PC-9 (cell line): ENCODE data around the gene DICER1. TPM values are rescaled to one million over a fixed set of nuclear protein-coding genes. Genes with fewer than 3 reads are reported as not detected.

Experiments used
- BruUV-seq: library from RNA; stranded (reverse); fragments of 400-500 nt; replicated peaks from 2 replicates; lab custom pipeline; 2021; lab: Mats Ljungman, UMichigan
- CTCF ChIA-PET: fragments of 300-600 bp; sonication (Branson Sonifier 250); formaldehyde crosslinking; loops from one replicate; lab custom pipeline; 2022; ENCODE audit warnings: antibody characterized with exemption; lab: Charles Lee
- POLR2A ChIA-PET: fragments of 300-600 bp; sonication (Branson Sonifier 250); formaldehyde crosslinking; loops from one replicate; lab custom pipeline; 2022; ENCODE audit warnings: antibody characterized with exemption; ENCODE audit not compliant: unreplicated experiment; lab: Charles Lee
- DNase-seq, 2 experiments: peaks; one replicate each; pipeline versions ENCODE4 v3.0.0 to v3.0.0-alpha.2; 2015 to 2022; ENCODE audit warnings: mixed read lengths in 1 of 2
- H2AFZ ChIP-seq: fragments of 200-600 bp; sonication (generic); 2 replicates; pipeline ENCODE4 v1.8.1; 2017; ENCODE audit warnings: antibody characterized with exemption
- H3F3A ChIP-seq: fragments of 200-600 bp; sonication (generic); 2 replicates; pipeline ENCODE4 v1.8.1; 2017; ENCODE audit warnings: antibody characterized with exemption, mild to moderate bottlenecking, low read depth; ENCODE audit not compliant: insufficient read depth
- H3K27ac ChIP-seq: fragments of 200-600 bp; sonication (generic); 2 replicates; pipeline ENCODE4 v1.6.1; 2016; ENCODE audit warnings: mixed run types
- H3K27me3 ChIP-seq: fragments of 200-600 bp; sonication (generic); 2 replicates; pipeline ENCODE4 v1.6.1; 2016; ENCODE audit warnings: low read depth, mixed run types; ENCODE audit not compliant: insufficient read depth
- H3K36me3 ChIP-seq: fragments of 200-600 bp; sonication (generic); 2 replicates; pipeline ENCODE4 v1.6.1; 2016; ENCODE audit warnings: low read depth, mixed run types
- H3K4me1 ChIP-seq: fragments of 200-600 bp; sonication (generic); replicated peaks from 2 replicates; pipeline ENCODE4 v1.6.1; 2016; ENCODE audit warnings: mixed run types; ENCODE audit not compliant: insufficient read depth
- H3K4me2 ChIP-seq: fragments of 200-600 bp; sonication (generic); 2 replicates; pipeline ENCODE4 v1.6.1; 2017; ENCODE audit warnings: mixed run types
- H3K4me3 ChIP-seq: fragments of 200-600 bp; sonication (generic); 2 replicates; pipeline ENCODE4 v1.6.1; 2016; ENCODE audit warnings: mixed run types
- H3K79me2 ChIP-seq: fragments of 200-600 bp; sonication (generic); 2 replicates; pipeline ENCODE4 v1.6.1; 2017; ENCODE audit warnings: low read depth, mixed run types
- H3K9me2 ChIP-seq: fragments of 200-600 bp; sonication (generic); 2 replicates; pipeline ENCODE4 v1.8.1; 2017; ENCODE audit warnings: mild to moderate bottlenecking; ENCODE audit not compliant: insufficient read depth
- H3K9me3 ChIP-seq: fragments of 200-600 bp; sonication (generic); 2 replicates; pipeline ENCODE4 v1.8.1; 2016; ENCODE audit warnings: low read depth; ENCODE audit not compliant: insufficient read depth
- H4K20me1 ChIP-seq: fragments of 200-600 bp; sonication (generic); 2 replicates; pipeline ENCODE4 v1.8.1; 2017; ENCODE audit not compliant: insufficient read depth
- EZH2 ChIP-seq: fragments of 200-600 bp; sonication (generic); IDR thresholded peaks from 2 replicates; pipeline ENCODE4 v1.8.0; 2017; ENCODE audit warnings: antibody characterized with exemption, low read depth
- intact Hi-C: fragments of 100-400 bp; cut with micrococcal nuclease; formaldehyde crosslinking; loops from one replicate; pipeline ENCODE4 v1.10.0; 2022; ENCODE audit not compliant: unreplicated experiment
- total RNA-seq: library from RNA; stranded (reverse); gene quantifications from 2 replicates; pipeline ENCODE4 v1.2.3, GENCODE V29; 2021
- TF ChIP-seq, protein P1 (sequence below): fragments of 200-600 bp; sonication (generic); conservative IDR thresholded peaks from 2 replicates; pipeline ENCODE4 v1.6.1; 2017; ENCODE audit warnings: mixed run types, antibody characterized with exemption, mild to moderate bottlenecking, moderate library complexity

DICER1 gene
- total RNA-seq, 1 experiment from 2014 or later: 15.1 TPM

DNA sequence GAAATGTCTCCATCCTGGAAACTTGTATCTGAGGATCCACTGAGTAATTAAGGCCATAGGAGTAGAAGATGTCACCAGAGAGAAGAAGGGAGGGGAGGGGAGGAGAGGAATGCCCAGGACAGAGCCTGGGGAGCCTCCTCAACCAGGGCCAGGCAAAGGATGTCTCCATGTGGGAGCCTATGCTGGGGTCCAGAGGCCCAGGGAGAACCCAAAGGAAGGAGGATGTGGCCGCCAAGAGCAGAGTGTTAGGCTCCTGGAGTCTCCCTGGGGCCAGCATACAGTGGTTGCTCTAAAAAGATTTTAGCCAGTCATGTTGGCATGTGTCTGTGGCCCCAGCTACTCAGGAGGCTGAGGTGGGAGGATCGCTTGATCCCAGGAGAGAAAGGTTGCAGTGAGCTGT, 92.6 kb downstream of the DICER1 start:
- no peak overlapping the region for H2AFZ ChIP-seq
- no peak for DNase-seq
- no peaks in the 10 kb centered on the region for H3K79me2 ChIP-seq
- ChIA-PET POLR2A (no interaction called here), CTCF (no interaction called here)
- H4K20me1 ChIP-seq: no peaks in the 10 kb centered on the region
- no peak overlapping the region for H3K4me2 ChIP-seq
- no peaks in the 10 kb centered on the region for H3K36me3 ChIP-seq
- peaks cover 64% of the 10 kb centered on the region for H3K27me3 ChIP-seq
- H3K4me3 ChIP-seq: no peak overlapping the region
- BruUV-seq: no TSS peak
- H3K4me1 ChIP-seq: no peaks in the 10 kb centered on the region
- no peaks in the 10 kb centered on the region for H3K9me2 ChIP-seq
- no peaks in the 10 kb centered on the region for H3K9me3 ChIP-seq
- H3F3A ChIP-seq: no peaks in the 10 kb centered on the region
- TF ChIP-seq EZH2: no peak
- TF ChIP-seq, protein P1, sequence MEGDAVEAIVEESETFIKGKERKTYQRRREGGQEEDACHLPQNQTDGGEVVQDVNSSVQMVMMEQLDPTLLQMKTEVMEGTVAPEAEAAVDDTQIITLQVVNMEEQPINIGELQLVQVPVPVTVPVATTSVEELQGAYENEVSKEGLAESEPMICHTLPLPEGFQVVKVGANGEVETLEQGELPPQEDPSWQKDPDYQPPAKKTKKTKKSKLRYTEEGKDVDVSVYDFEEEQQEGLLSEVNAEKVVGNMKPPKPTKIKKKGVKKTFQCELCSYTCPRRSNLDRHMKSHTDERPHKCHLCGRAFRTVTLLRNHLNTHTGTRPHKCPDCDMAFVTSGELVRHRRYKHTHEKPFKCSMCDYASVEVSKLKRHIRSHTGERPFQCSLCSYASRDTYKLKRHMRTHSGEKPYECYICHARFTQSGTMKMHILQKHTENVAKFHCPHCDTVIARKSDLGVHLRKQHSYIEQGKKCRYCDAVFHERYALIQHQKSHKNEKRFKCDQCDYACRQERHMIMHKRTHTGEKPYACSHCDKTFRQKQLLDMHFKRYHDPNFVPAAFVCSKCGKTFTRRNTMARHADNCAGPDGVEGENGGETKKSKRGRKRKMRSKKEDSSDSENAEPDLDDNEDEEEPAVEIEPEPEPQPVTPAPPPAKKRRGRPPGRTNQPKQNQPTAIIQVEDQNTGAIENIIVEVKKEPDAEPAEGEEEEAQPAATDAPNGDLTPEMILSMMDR: no peak
- intact Hi-C loops: no loop called here
- H3K27ac ChIP-seq: no peak overlapping the region

- Histone ChIP-seq H3K36me3 (no peaks in the 10 kb centered on the region), H3K9me2 (no peaks in the 10 kb centered on the region), H3K79me2 (no peaks in the 10 kb centered on the region), H2AFZ (no peak overlapping the region), H3K4me1 (no peaks in the 10 kb centered on the region), H3K9me3 (no peaks in the 10 kb centered on the region), H3K27me3 (peaks cover 63% of the 10 kb centered on the region), H4K20me1 (no peaks in the 10 kb centered on the region), H3K4me3 (no peak overlapping the region), H3F3A (no peaks in the 10 kb centered on the region), H3K27ac (no peak overlapping the region), H3K4me2 (no peak overlapping the region)
- no peak for TF ChIP-seq EZH2
- TF ChIP-seq, protein P1: no peak
- intact Hi-C loops: no loop called here
- BruUV-seq: no TSS peak
- POLR2A ChIA-PET: no interaction called here
- CTCF ChIA-PET: no interaction called here
- no peak for DNase-seq
Observed at GRCh38 chr14:95064256-95064655, 93.1 kb downstream of the DICER1 start.

DNA sequence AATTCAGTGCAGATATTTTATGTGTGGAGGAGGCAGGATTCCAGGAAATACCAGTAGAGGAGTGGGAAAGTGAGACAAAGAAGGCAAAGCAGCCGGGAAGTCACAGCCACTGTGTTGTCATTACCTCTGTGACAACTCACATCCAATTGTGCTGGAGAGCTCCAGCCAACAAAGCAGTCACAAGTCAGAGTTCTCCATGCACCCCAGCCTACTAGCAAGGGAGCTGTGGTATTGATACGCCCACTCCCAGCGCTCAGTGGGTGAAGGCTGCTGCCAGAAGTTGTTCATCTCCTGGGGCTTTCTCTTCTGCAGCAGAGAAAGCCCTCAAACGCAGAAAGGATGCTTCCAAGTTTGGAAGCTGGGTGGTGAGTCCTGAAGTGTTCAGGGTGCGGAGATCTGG, 93.9 kb downstream of the DICER1 start:
- Histone ChIP-seq H3K36me3 (no peaks in the 10 kb centered on the region), H4K20me1 (no peaks in the 10 kb centered on the region), H3K9me3 (no peaks in the 10 kb centered on the region), H3K27me3 (peaks cover 59% of the 10 kb centered on the region), H3K4me2 (no peak overlapping the region), H3K27ac (no peak overlapping the region), H2AFZ (no peak overlapping the region), H3K4me1 (no peaks in the 10 kb centered on the region), H3K9me2 (no peaks in the 10 kb centered on the region), H3K4me3 (no peak overlapping the region), H3F3A (no peaks in the 10 kb centered on the region), H3K79me2 (no peaks in the 10 kb centered on the region)
- ChIA-PET POLR2A (no interaction called here), CTCF (no interaction called here)
- intact Hi-C loops: no loop called here
- no TSS peak for BruUV-seq
- no peak for TF ChIP-seq EZH2
- TF ChIP-seq, protein P1: no peak
- no peak for DNase-seq
